NCI-H446 (cell line): ENCODE data around the gene STAT4.

Source experiments
- DNase-seq, 2 experiments: peaks; one replicate each; lab custom pipeline; 2025; lab: John Stamatoyannopoulos, UW

STAT4 gene

GRCh38 chr2:190994148-190994547 lies 156.6 kb downstream of the STAT4 start:
- no peak for DNase-seq

- DNase-seq: no peak
Measured at GRCh38 chr2:190993292-190993643, 157.5 kb downstream of the STAT4 start.

- no peak for DNase-seq
Measured at GRCh38 chr2:190990132-190990531, 160.7 kb downstream of the STAT4 start.

- DNase-seq: no peak
Measured at GRCh38 chr2:190988910-190989309, 161.9 kb downstream of the STAT4 start.

DNA sequence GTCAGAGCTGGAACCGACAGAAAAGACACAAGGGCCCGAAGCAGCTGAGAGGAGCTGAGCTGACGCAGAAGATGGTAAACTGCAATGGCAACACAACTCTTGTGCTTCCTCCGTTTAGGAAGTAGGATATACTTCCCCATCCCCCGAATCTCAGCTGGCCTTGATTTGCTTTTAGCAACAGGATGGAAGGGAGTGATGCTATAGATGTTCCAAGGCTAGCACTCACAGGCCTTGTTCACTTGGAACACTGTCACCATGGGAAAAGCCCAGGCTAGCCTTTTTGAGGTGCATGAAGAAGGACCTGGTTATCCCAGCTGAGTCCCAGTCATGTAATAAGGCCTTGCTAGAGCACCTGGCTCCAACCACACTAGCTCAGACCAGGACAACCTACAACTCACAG lies 162.9 kb downstream of the STAT4 start:
- no peak for DNase-seq

DNA sequence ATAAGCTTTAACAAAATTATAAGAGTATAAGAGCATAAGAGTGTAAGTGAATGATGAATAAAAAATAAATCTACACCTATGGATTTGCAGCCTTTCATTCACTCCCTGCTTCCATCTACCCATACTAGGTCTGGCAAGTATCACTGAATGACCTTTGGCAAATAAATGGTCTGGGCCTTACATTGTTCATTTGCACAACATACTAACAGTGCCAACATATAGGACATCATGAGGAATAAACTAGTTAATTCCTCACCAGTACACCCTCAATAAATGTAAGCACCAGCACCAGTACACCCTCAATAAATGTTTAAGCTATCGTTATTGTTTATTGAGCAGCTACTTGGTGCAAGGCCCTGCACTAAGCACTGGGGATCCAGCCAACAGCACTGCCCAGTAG lies 163.7 kb downstream of the STAT4 start:
- DNase-seq: no peak

DNA sequence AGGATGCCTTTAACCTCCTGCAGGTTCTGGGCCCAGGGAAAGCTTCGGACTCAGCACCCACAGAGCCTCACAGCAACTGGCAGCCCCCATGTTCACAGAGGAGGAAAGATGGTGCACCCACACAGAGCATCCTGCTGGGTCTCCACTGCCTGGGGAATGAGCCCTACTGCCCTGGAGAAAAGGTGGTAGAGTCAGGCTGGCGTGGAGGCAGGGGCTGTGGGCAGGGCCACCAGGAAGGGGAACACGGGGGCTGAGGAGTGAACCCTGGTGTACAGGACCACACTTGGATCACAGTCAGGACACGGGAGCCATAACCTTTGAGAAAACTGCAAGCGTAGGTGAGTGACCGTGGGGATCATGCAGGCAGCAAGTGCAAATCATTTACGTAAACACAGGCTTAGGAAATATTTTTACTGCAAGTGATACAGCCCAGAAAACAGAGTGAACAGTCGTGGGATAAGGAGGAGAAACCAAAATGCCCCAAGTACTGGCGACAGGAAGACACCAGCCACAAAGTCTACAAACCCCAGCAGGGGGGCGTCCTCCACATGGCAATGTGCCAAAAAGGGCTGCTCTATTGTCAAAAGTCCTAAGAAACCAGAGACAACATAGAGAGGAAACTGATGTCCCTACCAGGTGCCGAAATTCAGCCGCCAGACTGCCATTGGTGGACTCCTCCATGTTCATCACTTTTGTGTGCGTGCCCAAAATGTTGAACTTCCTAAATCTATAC lies 164.4 kb downstream of the STAT4 start:
- no peak for DNase-seq

DNA sequence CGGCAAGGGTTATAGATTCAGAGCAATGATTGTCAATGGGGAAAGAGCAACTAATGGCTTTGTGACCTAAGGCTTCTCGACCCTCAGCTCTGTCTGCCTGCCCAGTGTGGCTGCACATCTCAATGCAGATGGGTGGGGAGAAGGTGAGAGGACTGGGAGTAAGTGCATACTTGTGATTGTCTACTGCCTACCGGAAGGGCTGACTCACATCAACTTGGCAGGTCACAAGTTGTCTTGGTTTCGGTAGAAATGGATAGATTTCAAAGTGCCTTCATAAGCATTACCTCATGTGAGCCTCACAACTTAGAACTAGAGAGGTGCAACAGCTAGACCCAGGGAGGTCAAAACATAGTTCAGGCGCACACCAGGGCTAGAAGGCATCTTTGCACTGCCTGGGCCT lies 166.2 kb downstream of the STAT4 start:
- no peak for DNase-seq

- no peak for DNase-seq
Measured at GRCh38 chr2:190982262-190983034, 168.3 kb downstream of the STAT4 start.

DNA sequence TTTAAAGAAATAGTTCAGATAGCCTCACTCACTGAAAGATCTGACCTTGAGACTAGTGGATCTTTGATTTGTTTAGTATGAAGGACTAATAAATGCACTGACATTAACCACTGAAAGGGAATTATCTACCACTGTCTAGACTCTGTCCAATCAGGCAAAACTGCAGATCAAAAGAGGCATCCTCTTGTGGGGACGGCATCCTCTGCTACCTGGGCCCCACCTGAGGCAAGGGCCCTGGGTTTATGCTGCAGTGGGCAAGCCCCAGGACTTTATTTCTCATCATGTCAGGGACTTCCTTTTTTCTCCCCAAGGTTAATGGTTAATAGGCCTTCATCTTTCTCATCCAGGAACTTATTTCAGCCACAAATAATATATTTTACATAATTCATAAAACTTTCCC lies 169.1 kb downstream of the STAT4 start:
- no peak for DNase-seq

DNA sequence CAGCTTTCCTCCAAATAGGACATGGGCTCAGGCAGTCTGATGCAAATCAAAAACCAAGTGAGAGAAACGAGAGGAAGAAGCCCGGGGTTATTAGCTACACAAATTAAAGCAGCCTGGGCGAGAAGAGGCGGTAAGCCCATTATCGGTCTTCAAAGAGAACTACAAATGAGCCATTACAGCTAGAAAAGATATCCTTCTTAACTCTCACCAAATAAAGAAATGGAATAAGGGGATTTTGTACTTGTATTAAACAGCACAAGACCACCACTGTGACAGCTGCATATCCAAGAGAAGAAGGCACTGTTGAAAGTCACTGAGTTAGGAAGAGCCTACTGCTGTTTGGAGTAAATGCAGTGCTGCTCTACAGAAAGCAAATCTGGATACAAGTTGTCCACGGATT lies 169.5 kb downstream of the STAT4 start:
- DNase-seq: no peak

DNA sequence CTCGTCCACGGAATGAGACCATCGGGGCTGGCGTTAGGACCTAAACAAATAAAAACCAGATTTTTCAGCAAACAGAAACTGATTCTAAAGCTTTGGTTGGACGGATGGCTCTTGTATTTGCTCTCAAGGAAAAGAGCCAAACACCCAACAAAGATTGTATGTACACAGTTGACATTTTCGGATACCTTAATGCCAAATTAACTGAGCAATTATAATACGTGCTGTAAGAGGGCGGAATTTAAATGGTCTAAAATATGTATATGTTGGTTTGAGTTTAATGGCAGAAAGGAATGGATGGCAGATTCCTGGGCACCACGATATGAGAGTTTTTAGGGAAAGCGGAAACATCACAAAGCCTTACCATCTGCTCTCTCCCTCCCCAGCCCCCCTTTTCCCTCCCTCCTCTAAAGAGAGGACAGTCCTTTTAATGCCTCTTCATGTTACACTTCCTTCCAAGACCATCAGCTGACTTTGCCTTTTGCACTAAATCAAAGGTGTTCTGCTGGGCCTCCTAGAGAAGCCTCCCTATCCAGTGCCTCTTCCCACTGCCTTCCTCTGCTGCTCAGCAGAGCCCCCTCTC lies 170.1 kb downstream of the STAT4 start:
- DNase-seq: no peak

- no peak for DNase-seq
Measured at GRCh38 chr2:190979906-190980629, 170.7 kb downstream of the STAT4 start.
